WI38 (cell line): ENCODE results near the gene CYP2R1.

Source experiments
- H3K4me3 ChIP-seq: 2 replicates; pipeline ENCODE4 v1.5.1; 2011; ENCODE audit warnings: low read depth, mild to moderate bottlenecking, control low read depth, low read length
- TF ChIP-seq, protein P1 (sequence below): IDR thresholded peaks from 2 replicates; pipeline ENCODE4 v1.5.1; 2012; ENCODE audit warnings: low read depth, mild to moderate bottlenecking, control low read depth, low read length

Gene CYP2R1

DNA sequence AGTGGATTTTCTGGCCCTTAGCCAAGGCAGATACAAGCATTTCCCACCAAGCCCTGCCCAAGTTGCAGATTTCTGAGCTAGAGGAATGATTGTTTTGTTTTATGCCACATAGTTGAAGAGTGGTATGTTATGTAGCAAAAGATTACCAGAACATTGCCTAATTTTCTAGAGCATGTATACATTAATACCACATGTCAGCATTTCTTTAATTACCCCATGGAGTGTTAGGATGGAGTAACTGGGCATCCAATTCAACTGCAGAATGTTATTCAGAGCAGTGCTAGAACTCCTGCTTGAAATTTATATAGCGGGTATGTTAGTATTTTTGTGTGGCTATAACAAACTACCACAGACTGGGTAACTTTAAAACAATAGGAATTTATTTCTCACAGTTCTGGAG lies 24.4 kb upstream of the CYP2R1 start:
- no peak overlapping the region for H3K4me3 ChIP-seq
- TF ChIP-seq, protein P1, sequence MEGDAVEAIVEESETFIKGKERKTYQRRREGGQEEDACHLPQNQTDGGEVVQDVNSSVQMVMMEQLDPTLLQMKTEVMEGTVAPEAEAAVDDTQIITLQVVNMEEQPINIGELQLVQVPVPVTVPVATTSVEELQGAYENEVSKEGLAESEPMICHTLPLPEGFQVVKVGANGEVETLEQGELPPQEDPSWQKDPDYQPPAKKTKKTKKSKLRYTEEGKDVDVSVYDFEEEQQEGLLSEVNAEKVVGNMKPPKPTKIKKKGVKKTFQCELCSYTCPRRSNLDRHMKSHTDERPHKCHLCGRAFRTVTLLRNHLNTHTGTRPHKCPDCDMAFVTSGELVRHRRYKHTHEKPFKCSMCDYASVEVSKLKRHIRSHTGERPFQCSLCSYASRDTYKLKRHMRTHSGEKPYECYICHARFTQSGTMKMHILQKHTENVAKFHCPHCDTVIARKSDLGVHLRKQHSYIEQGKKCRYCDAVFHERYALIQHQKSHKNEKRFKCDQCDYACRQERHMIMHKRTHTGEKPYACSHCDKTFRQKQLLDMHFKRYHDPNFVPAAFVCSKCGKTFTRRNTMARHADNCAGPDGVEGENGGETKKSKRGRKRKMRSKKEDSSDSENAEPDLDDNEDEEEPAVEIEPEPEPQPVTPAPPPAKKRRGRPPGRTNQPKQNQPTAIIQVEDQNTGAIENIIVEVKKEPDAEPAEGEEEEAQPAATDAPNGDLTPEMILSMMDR: no peak

DNA sequence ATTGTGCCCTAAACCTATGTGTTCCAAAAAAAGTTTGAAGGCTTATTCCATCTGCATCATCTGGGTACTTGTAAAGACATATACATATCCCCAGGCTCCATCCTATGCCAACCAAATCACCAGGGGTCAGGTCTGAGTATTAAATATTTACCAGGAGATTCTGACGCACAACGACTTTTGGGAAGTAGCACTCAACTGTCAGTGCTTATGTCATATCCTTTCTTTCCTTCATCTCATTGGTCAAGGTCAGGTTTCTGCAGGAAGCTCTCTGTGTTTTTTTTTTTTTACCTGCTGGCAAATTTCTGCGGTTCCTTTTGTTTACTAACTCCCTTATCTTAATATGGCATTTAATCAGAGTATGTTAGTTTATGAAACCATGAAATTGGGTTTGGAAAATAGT lies 22.5 kb upstream of the CYP2R1 start:
- H3K4me3 ChIP-seq: no peak overlapping the region
- TF ChIP-seq, protein P1: no peak

DNA sequence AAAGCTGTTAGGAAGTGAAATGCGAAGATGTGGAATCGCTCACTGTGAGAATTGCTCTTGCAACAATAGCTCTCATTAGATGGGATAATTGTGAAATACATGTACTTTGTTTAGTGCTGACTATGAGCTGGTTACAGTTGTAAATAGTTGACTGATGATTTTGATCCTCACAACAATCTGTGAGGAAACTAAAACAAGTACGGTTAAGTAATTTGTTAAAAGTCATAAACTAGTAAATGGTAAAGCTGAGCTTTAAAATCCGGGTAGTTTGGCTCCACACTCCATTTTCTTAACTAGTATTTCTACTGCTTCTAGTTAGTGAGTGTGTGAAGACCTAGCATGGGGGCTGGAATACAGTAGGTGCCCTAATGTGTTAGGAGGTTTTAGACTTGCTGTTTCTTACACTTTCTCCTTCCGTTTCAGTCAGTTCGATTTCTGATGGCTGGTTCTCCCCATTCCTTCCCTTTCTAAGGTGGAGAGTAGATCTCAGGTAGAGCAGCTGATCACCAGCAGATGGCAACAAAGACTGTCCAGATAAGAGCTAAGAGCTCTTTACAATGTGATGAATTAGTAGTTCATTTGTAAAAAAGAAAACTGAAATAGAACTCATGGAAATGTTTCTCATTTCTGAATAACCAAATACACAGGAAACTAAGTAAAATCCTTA lies 16.3 kb upstream of the CYP2R1 start:
- no peak overlapping the region for H3K4me3 ChIP-seq
- TF ChIP-seq, protein P1: peak; percentile 17; the same call in 1 of the 2 replicates

GRCh38 chr11:14907411-14908213 lies 15.6 kb upstream of the CYP2R1 start:
- TF ChIP-seq, protein P1: peak; percentile 40
- no peak overlapping the region for H3K4me3 ChIP-seq

- no peak overlapping the region for H3K4me3 ChIP-seq
- TF ChIP-seq, protein P1: no peak
These were observed 15.0 kb upstream of the CYP2R1 start for GRCh38 chr11:14906993-14907392.

DNA sequence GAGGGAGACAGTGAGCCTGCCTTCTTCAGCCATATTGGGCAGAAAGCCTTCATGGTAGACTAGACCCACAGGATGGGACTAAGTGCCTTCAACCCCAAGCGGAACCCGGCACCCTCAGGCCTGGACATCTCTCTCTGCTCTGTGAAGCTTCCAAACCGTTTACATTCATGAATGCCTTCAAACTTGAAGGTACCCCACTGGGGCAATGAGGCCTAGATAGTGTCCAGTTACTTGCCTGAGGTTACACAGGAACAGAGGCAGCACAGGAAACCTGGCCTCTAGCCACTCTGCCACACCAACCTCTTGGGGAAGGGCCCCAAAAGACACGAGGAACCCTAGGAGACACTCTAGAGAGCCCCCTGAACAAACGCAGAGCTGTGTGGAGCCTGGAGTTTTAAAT lies 14.5 kb upstream of the CYP2R1 start:
- TF ChIP-seq, protein P1: no peak
- no peak overlapping the region for H3K4me3 ChIP-seq
